Activated T-cell treated with anti-CD3 and anti-CD28 coated beads, Interleukin-2, amount 50 U/mL, for 48 hours (primary cell): ENCODE measurements around the gene NEAT1.

Source experiments
- DNase-seq, 2 experiments: peaks; one replicate each; pipeline ENCODE4 v3.0.0-alpha.2; 2020

The NEAT1 gene

GRCh38 chr11:65390099-65390941 lies 32.3 kb upstream of the NEAT1 start:
- DNase-seq, result no peak

- DNase-seq, result no peak
Measured at GRCh38 chr11:65390996-65391395, 31.6 kb upstream of the NEAT1 start.

- no peak for DNase-seq
Measured at GRCh38 chr11:65392186-65392829, 30.3 kb upstream of the NEAT1 start.

- DNase-seq, result no peak
Measured at GRCh38 chr11:65392899-65393298, 29.7 kb upstream of the NEAT1 start.

- no peak for DNase-seq
Measured at GRCh38 chr11:65393513-65394079, 29.0 kb upstream of the NEAT1 start.

- no peak for DNase-seq
Measured at GRCh38 chr11:65394125-65394536, 28.5 kb upstream of the NEAT1 start.

- DNase-seq, result no peak
Measured at GRCh38 chr11:65395961-65396530, 26.6 kb upstream of the NEAT1 start.

- DNase-seq, result no peak
Measured at GRCh38 chr11:65396769-65397745, 25.5 kb upstream of the NEAT1 start.

- DNase-seq, result no peak
Measured at GRCh38 chr11:65398362-65398910, 24.2 kb upstream of the NEAT1 start.

- DNase-seq, result no peak
Measured at GRCh38 chr11:65399249-65399648, 23.3 kb upstream of the NEAT1 start.

- no peak for DNase-seq
Measured at GRCh38 chr11:65399845-65400244, 22.8 kb upstream of the NEAT1 start.

GRCh38 chr11:65400307-65401072 lies 22.1 kb upstream of the NEAT1 start:
- DNase-seq, result no peak

- DNase-seq, result no peak
Measured at GRCh38 chr11:65401073-65401802, 21.4 kb upstream of the NEAT1 start.

GRCh38 chr11:65401803-65402248 lies 20.8 kb upstream of the NEAT1 start:
- no peak for DNase-seq

- no peak for DNase-seq
Measured at GRCh38 chr11:65402790-65403189, 19.8 kb upstream of the NEAT1 start.

- no peak for DNase-seq
Measured at GRCh38 chr11:65403607-65404121, 18.9 kb upstream of the NEAT1 start.

GRCh38 chr11:65404210-65404609 lies 18.4 kb upstream of the NEAT1 start:
- DNase-seq, result no peak

- DNase-seq, result no peak
Measured at GRCh38 chr11:65404638-65405339, 17.8 kb upstream of the NEAT1 start.

GRCh38 chr11:65410936-65411680 lies 11.5 kb upstream of the NEAT1 start:
- DNase-seq, result no peak
